Renal pelvis (tissue), 4 donors: ENCODE results near the gene CFAP65. TPM values are rescaled to one million over a fixed set of nuclear protein-coding genes. Genes with fewer than 3 reads are reported as not detected.
A peak's percentile ranks its signal among the peaks of the same experiment; 100 is the strongest.

ENCODE experiments used
- DNase-seq: peaks from one replicate; pipeline ENCODE4 v3.0.0-alpha.2; 2013
- polyA plus RNA-seq, 3 donors: library from polyadenylated mRNA; unstranded; fragments of 120-200 nt; gene quantifications; one replicate each; pipeline ENCODE4 v1.2.1, GENCODE V29; 2013; ENCODE audit not compliant: insufficient read length in 3 of 3

Gene CFAP65
- polyA plus RNA-seq, 3 donors: 0.07 to 1.1 (median 0.56) TPM

DNA sequence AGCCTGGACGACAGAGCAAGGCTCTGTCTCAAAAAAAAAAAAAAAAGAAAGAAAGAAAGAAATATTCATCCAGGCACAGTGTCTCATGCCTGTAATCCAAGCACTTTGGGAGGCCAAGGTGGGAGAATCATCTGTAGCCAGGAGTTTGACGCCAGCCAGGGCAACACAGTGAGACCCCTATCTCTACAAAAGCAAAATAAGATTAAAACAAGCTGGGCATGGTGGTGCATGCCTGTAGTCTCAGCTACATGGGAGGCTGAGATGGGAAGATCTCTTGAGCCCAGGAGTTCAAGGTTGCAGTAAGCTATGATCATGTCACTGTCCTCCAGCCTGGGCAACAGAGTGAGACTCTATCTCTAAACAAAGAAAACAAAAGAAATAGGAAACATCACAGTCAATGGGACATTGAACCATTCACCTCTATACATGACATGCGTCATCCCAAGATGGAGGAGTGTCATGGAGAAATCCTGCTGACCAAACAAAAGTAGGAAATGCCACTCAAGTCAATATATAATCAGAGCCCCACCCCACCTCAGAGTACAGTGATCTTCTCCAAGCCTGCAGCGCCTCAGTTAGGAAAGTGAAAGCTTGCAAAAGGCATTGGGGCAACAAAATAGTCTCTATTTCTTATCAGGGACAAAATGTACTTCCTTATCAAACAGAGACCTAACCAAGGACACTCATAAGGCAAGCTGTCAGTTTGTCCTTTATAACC, 66.1 kb downstream of the CFAP65 start:
- DNase-seq: no peak

GRCh38 chr2:218970894-218971293, 70.4 kb downstream of the CFAP65 start:
- no peak for DNase-seq

- no peak for DNase-seq
Measured at GRCh38 chr2:218964041-218964771, 77.1 kb downstream of the CFAP65 start.

- no peak for DNase-seq
Measured at GRCh38 chr2:218963601-218964000, 77.7 kb downstream of the CFAP65 start.

GRCh38 chr2:218962859-218963492, 78.3 kb downstream of the CFAP65 start:
- peak; percentile 86 for DNase-seq

DNA sequence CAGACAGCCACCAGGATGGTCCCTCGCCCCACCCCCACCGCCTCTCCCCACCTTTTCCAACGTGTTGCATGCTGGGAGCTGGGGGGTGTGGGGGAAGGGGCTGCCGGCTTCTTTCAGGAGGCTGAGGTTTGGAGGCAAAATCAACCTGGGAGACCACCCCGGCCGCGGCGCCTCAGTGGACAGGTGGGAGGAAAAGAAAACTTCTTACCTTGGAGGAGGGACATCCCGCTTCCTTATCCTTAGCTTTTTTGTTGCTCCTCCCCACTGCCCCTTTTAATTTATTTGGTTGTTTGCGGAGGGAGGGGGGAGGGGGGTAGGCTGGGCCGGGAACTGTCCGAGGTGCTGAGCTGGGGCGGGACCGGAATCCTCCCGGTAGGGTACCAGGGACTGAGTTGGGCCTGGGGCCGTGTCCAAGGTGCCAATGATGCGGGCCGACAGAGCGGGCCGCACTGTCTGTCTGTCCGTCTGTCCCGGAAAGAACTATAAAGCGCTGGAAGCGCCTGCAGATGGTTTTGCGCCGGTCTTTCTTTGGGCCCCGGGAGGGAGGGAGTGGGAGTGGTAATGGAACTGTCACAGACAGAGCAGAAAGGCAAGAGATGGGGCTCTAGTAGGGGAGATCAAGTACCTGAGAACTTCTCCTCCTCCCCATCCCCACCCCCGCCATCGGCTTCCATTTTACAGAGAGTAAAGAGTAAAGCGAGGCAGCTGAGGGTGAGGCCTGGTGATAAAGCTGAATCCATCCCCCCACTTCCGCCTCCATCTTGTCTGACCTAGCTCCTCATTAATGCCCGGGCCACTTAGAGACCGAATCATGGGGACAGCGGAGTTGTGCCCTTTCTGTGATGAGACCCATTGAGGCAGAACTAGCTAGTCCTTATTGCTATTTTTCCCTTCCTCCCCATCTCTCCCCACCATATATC, 79.4 kb downstream of the CFAP65 start:
- DNase-seq: no peak

DNA sequence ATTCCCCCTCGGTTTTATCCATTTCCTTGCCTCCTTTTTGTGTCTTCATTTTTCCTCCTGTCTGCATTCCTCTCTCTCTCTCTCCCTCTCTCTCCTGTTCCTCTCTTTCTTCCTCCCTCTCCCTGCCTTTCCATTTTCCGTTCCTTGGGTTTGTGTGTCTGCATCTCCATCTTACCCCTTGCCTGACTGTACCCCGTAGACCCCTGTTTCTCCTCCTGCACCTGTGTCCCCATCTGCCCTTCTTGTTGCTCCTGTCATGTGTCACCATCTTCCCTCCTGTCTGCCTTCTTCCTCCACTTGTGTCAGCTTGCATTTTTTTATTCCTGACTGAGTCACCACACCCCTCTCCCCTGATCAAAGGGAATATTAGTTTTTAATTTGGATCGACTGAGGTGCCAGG, 80.1 kb downstream of the CFAP65 start:
- DNase-seq: no peak

DNA sequence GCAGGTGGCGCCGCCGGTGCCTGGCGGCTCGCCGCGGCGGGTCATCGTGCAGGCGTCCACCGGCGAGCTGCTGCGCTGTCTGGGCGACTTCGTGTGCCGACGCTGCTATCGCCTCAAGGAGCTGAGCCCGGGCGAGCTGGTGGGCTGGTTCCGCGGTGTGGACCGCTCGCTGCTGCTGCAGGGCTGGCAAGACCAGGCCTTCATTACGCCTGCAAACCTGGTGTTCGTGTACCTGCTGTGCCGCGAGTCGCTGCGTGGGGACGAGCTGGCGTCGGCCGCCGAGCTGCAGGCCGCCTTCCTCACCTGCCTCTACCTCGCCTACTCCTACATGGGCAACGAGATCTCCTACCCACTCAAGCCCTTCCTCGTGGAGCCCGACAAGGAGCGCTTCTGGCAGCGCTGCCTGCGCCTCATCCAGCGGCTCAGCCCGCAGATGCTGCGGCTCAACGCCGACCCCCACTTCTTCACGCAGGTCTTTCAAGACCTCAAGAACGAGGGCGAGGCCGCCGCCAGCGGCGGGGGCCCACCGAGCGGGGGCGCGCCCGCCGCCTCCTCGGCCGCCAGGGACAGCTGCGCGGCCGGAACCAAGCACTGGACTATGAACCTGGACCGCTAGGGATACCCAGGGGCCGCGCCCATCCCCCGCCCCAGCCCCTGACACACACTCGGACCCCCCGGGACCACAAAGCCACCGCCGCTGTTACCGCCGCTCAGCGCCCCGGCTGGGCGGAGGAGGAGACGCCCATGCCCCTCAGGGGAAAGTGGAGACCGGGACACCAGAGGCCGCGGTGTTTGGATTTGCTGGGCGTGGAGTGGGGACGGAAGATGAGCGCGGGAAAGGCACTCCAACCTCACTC, 80.8 kb downstream of the CFAP65 start:
- no peak for DNase-seq

DNA sequence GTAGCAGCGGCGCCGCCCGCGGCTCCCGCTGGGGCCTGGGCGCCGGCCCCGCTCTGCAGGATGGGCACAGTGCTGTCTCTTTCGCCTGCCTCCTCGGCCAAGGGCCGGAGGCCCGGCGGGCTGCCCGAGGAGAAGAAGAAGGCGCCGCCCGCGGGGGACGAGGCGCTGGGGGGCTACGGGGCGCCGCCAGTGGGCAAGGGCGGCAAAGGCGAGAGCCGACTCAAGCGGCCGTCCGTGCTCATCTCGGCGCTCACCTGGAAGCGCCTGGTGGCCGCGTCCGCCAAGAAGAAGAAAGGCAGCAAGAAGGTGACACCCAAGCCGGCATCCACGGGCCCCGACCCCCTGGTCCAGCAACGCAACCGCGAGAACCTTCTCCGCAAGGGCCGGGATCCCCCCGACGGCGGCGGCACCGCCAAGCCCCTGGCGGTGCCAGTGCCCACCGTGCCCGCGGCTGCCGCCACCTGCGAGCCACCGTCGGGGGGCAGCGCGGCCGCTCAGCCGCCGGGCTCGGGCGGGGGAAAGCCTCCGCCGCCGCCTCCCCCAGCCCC, 81.5 kb downstream of the CFAP65 start:
- DNase-seq: no peak

DNA sequence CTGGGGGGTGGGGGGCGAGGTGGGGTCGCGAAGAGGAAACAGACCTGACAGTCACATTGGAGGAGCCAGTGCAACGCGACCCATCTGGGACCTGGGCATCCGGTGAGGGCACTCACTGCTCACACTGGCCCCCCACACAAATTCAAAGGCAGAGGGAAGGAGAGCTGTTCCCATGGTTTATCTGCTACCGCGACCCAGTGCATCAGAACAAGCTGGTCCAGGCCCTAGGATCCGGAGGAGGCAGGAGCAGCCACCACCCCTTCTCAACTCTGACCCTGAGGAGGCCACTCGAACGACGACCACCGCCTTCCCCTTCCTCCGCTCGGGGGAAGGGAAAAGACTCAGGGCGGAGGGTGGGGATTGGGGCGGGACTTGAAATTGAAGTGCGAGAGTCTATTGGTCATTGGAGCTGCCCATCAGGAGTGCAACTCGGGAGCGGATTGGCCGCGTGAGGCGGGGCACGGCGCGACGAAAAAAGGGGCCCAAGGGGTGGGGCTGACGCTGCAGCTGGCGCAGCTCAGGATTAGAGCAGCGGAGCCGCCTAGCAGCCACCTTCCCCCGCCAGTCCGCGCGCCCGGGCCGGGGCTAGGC, 82.1 kb downstream of the CFAP65 start, which contains the start of gene CDK5R2:
CDK5R2 (plus strand) TSS at position 526 of the 591 bp plus-strand sequence. CDS start 155 bp downstream, outside the sequence.
- DNase-seq: peak; percentile 87

DNA sequence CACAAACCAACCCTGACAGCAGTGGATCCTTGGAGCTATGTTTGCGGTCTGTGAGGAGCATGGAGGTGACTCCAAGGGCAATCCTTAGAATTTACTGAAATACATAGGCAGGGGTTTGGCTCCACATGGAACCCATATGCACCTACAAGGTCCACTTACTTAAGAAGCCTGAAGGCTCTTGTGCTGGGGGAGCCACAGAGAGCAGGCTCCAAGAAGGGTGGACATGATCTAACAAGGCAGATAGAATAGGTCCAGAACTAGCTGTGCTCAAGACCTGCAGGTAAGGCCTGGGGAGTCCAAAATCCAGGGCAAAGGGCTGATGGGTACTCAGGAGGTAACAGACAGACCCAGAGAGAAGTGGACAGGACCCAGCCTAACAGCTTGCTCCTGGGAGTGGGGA, 83.0 kb downstream of the CFAP65 start:
- DNase-seq: no peak

GRCh38 chr2:218957671-218958070, 83.6 kb downstream of the CFAP65 start:
- DNase-seq: no peak

DNA sequence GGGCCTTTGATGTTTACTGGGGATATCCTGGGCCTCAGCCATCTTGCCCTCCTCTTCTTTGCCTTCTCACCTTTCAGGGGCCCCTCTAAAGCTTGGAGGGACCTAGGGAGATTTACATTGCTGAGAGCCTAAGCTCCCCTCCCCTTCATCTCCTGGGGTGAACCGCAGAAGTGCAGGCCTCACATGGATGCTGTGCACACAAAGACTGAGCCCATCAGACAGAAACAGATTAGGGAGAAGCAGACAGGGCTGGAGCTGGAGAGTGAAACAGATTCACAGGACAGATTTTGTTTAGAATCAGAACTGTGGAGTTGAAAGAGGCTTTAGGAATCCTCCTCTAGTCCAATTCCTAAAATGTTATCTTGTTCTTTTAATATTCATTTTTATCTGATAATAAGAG, 85.3 kb downstream of the CFAP65 start:
- DNase-seq: no peak

DNA sequence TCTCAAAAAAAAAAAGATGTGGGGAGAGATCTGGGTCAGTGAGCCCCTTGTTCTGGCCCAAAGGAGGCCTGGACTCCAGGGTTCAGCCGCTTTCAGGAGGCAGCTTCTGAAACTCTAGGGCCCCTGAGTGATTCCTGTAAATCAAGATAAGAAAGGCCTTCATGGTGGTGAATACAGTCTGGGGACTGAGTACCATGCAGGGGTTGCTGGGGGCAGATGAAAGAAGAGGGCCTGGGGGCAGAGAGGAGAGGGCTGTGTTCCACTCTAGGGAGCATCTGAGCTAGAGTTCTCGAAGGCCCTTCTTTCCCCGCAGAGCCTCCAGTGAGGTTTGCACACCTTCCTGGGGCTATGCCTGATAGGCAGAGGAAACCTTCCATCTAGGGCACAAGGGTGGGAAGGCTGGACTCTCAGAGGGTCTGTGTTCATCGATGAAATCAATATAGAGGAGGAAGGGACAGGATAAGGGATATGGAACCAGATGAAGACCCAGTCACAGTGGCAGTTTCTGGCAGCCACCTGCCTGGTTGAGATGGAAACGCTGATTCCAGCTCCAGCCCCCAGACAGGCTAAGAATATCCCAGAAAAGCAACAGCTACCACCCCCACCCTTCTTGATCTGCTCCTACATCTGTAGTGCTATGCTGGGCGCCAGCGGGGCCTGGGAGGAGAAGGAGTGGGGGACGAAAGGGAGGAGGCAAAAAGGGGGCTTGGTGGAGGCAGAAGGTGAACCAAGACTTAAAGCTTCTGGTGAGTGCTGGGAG, 86.6 kb downstream of the CFAP65 start:
- DNase-seq: no peak

GRCh38 chr2:218953366-218953954, 87.9 kb downstream of the CFAP65 start:
- DNase-seq: no peak
